ENCODE measurements around the gene ACAP1.

- no peak for TF ChIP-seq EP300 (IDR thresholded peaks at IDR 0.05)
- no peak for TF ChIP-seq CTCF (IDR thresholded peaks at IDR 0.05)
Measured at GRCh38 chr17:7292194-7292593, 44.1 kb upstream of the ACAP1 start.

Data from stomach (tissue), 4 donors.